ENCODE measurements around the gene AR. TPM values are rescaled to one million over a fixed set of nuclear protein-coding genes. Genes with fewer than 3 reads are reported as not detected.

Gene AR
- polyA plus RNA-seq, 1 donor (not counting 4 experiments of a cell fraction or from before 2014, with no cell fraction given), result 0.47 TPM

DNA sequence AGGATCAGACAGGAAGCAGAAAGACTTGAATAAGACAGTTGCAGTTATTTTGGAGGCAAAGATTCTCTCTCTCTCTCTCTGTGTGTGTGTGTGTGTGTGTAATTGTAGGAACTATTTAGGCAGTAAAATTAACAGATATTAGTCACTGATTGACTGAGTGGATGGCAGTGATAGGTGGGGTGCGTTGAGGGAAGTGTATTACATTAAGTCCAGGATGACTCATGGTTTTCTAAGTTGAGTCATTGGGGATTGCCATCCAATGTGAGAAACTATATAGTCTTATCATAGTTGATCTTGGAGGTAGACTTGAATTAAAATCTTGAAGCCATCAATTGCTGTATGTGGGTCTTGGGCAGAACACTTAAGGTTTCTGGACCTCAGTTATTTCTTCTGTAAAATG lies 75.4 kb downstream of the AR start:
- peak; percentile 46 for DNase-seq (ENCODE audit: low read depth, low spot score)

DNA sequence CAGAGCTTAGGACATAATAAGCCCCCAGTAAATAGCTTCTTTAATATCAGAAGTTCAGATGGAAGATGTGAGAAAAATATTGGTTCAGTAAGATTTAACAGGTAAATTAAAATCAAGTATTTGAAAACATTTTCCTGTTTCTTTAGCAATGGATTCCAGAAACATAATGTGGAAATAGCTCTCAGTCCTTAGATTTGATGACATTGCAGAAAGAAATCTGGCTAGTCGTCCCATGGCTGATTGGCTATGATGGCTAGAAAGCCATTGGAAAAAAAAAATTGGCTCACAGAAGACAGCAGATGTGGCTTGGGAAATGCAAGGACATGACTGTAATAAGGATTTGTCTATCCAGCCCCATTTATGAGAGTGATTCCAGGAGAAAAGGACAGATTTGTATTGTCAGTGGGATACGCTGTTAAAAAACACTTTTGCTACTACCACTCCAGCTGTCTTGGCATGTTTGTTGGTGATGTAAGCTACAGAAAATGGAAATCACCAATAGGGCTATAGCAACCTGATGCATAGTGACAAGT lies 78.3 kb downstream of the AR start:
- Histone ChIP-seq H3K4me3 (ENCODE audit: control insufficient read depth in 2 of 3, extremely low read depth in 1 of 3, insufficient read depth in 2 of 3, low read depth in 1 of 3, low read length in 3 of 3) (no peak overlapping the region), H2AFZ (ENCODE audit: control insufficient read depth, low read length) (no peak overlapping the region), H3K9ac (ENCODE audit: control insufficient read depth, extremely low read depth, insufficient read depth, low read length) (no peak overlapping the region), H3K9me1 (ENCODE audit: control insufficient read depth, extremely low read depth, insufficient read depth, low read length) (no peaks in the 10 kb centered on the region), H3K27me3 (ENCODE audit: control insufficient read depth, extremely low read depth, insufficient read depth, low read length) (no peaks in the 10 kb centered on the region), H3K79me2 (ENCODE audit: control insufficient read depth, insufficient read depth, low read length) (no peaks in the 10 kb centered on the region), H4K20me1 (ENCODE audit: control insufficient read depth, extremely low read depth, insufficient read depth, low read length) (no peaks in the 10 kb centered on the region), H3K4me1 (ENCODE audit: control insufficient read depth, extremely low read depth, insufficient read depth, low read length) (peaks cover 13% of the 10 kb centered on the region), H3K27ac (ENCODE audit: control insufficient read depth, insufficient read depth, low read length) (no peak overlapping the region), H3K9me3 (ENCODE audit: control insufficient read depth, low read depth, low read length) (no peaks in the 10 kb centered on the region), H3K4me2 (ENCODE audit: control insufficient read depth, extremely low read depth, insufficient read depth, low read depth, low read length) (no peak overlapping the region), H3K36me3 (ENCODE audit: control insufficient read depth in 2 of 2, extremely low read depth in 1 of 2, insufficient read depth in 2 of 2, low read length in 2 of 2) (no peaks in the 10 kb centered on the region)
- DNase-seq (ENCODE audit: low read depth, low spot score), result no peak
- TF ChIP-seq EZH2 (IDR thresholded peaks at IDR 0.05; ENCODE audit: low read length), result no peak
- TF ChIP-seq, protein P1, sequence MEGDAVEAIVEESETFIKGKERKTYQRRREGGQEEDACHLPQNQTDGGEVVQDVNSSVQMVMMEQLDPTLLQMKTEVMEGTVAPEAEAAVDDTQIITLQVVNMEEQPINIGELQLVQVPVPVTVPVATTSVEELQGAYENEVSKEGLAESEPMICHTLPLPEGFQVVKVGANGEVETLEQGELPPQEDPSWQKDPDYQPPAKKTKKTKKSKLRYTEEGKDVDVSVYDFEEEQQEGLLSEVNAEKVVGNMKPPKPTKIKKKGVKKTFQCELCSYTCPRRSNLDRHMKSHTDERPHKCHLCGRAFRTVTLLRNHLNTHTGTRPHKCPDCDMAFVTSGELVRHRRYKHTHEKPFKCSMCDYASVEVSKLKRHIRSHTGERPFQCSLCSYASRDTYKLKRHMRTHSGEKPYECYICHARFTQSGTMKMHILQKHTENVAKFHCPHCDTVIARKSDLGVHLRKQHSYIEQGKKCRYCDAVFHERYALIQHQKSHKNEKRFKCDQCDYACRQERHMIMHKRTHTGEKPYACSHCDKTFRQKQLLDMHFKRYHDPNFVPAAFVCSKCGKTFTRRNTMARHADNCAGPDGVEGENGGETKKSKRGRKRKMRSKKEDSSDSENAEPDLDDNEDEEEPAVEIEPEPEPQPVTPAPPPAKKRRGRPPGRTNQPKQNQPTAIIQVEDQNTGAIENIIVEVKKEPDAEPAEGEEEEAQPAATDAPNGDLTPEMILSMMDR (optimal IDR thresholded peaks at IDR 0.05 in 1 of 3, IDR thresholded peaks at IDR 0.05 in 1 of 3, conservative IDR thresholded peaks at IDR 0.05 in 1 of 3; ENCODE audit: extremely low read depth in 1 of 3, insufficient read depth in 2 of 3, low read length in 3 of 3), result no peak
- no peak for FAIRE-seq
- dilution Hi-C loops (cut with MboI; ENCODE audit: extremely low pct_ligation_motif_present, low sequenced_read_pairs), result no loop called here

More for the DNA sequence above, 75.4 kb downstream of the AR start:
- no peak overlapping the region for H3K27ac ChIP-seq (ENCODE audit: control insufficient read depth, insufficient read depth, low read length)
- TF ChIP-seq, protein P1 (optimal IDR thresholded peaks at IDR 0.05 in 1 of 3, IDR thresholded peaks at IDR 0.05 in 1 of 3, conservative IDR thresholded peaks at IDR 0.05 in 1 of 3; ENCODE audit: extremely low read depth in 1 of 3, insufficient read depth in 2 of 3, low read length in 3 of 3), result no peak
- no peak for TF ChIP-seq EZH2 (IDR thresholded peaks at IDR 0.05; ENCODE audit: low read length)
- peak; percentile 41 for FAIRE-seq
- no peaks in the 10 kb centered on the region for H3K27me3 ChIP-seq (ENCODE audit: control insufficient read depth, extremely low read depth, insufficient read depth, low read length)
- H2AFZ ChIP-seq (ENCODE audit: control insufficient read depth, low read length), result no peak overlapping the region
- dilution Hi-C loops (cut with MboI; ENCODE audit: extremely low pct_ligation_motif_present, low sequenced_read_pairs), result no loop called here
- peak overlapping the region; percentile 16 for H3K4me2 ChIP-seq (ENCODE audit: control insufficient read depth, extremely low read depth, insufficient read depth, low read depth, low read length)
- no peaks in the 10 kb centered on the region for H3K36me3 ChIP-seq (ENCODE audit: control insufficient read depth in 2 of 2, extremely low read depth in 1 of 2, insufficient read depth in 2 of 2, low read length in 2 of 2)
- no peaks in the 10 kb centered on the region for H3K9me1 ChIP-seq (ENCODE audit: control insufficient read depth, extremely low read depth, insufficient read depth, low read length)
- H3K4me1 ChIP-seq (ENCODE audit: control insufficient read depth, extremely low read depth, insufficient read depth, low read length), result peaks cover 13% of the 10 kb centered on the region
- H3K4me3 ChIP-seq (ENCODE audit: control insufficient read depth in 2 of 3, extremely low read depth in 1 of 3, insufficient read depth in 2 of 3, low read depth in 1 of 3, low read length in 3 of 3), result no peak overlapping the region
- H4K20me1 ChIP-seq (ENCODE audit: control insufficient read depth, extremely low read depth, insufficient read depth, low read length), result no peaks in the 10 kb centered on the region
- no peaks in the 10 kb centered on the region for H3K79me2 ChIP-seq (ENCODE audit: control insufficient read depth, insufficient read depth, low read length)
- no peak overlapping the region for H3K9ac ChIP-seq (ENCODE audit: control insufficient read depth, extremely low read depth, insufficient read depth, low read length)
- H3K9me3 ChIP-seq (ENCODE audit: control insufficient read depth, low read depth, low read length), result no peaks in the 10 kb centered on the region
